GM12878 (cell line): Measurements from ENCODE around the gene NGB. TPM values are rescaled to one million over a fixed set of nuclear protein-coding genes. Genes with fewer than 3 reads are reported as not detected.

ENCODE experiments used
- ATAC-seq: fragments of 200-7000 bp; cut with Tn5 transposase; 3 replicates; pipeline ENCODE4 v1.9.1; 2020; ENCODE audit warnings: mild to moderate bottlenecking, moderate library complexity
- BruUV-seq: library from RNA; stranded (reverse); fragments of 400-500 nt; replicated peaks from 2 replicates; lab custom pipeline; 2021; lab: Mats Ljungman, UMichigan
- CTCF ChIA-PET: fragments of 300-600 bp; sonication (Branson Sonifier 250); formaldehyde crosslinking; extraction: SDS; loops from one replicate; lab custom pipeline; 2021; ENCODE audit warnings: inconsistent platforms; lab: Yijun Ruan, JAX
- POLR2A ChIA-PET: fragments of 350-600 bp; formaldehyde crosslinking; extraction: SDS; loops from one replicate; lab custom pipeline; 2021; ENCODE audit warnings: inconsistent platforms; lab: Charles Lee
- RAD21 ChIA-PET: fragments of 300-600 bp; sonication (Branson Sonifier 250); formaldehyde crosslinking; loops from one replicate; lab custom pipeline; 2023; ENCODE audit warnings: antibody characterized with exemption; ENCODE audit not compliant: unreplicated experiment; lab: Charles Lee
- SMC1A ChIA-PET: fragments of 300-600 bp; sonication (Branson Sonifier 250); formaldehyde crosslinking; loops from one replicate; lab custom pipeline; 2023; ENCODE audit not compliant: unreplicated experiment, uncharacterized antibody; lab: Charles Lee
- DNase-seq: peaks from one replicate; pipeline ENCODE4 v3.0.0-alpha.2; 2011; ENCODE audit warnings: low read depth, low spot score
- FAIRE-seq: peaks from 3 replicates; lab custom pipeline; 2011; peaks lifted over from hg19 to GRCh38; lab: Jason Lieb, UNC
- H2AFZ ChIP-seq: 2 replicates; pipeline ENCODE4 v1.6.0; 2011; ENCODE audit warnings: low read depth, low read length, control low read depth; ENCODE audit not compliant: control insufficient read depth
- H3K27ac ChIP-seq: 2 replicates; pipeline ENCODE4 v1.5.1; 2011; ENCODE audit warnings: control low read depth; ENCODE audit not compliant: control insufficient read depth, insufficient read depth
- H3K27me3 ChIP-seq, 2 experiments: replicated peaks in 1 of 2; 2 replicates each; pipeline versions ENCODE4 v1.6.0 to v1.6.1; 2011; ENCODE audit warnings: low read length in 1 of 2; ENCODE audit not compliant: control insufficient read depth in 2 of 2, insufficient read depth in 2 of 2
- H3K36me3 ChIP-seq, 2 experiments: 2 replicates each; pipeline ENCODE4 v1.5.1; 2011; ENCODE audit warnings: low read length in 1 of 2; ENCODE audit not compliant: control insufficient read depth in 2 of 2, insufficient read depth in 2 of 2
- H3K4me1 ChIP-seq: 2 replicates; pipeline ENCODE4 v1.6.1; 2011; ENCODE audit warnings: mild to moderate bottlenecking, low read length, moderate library complexity, mixed read lengths; ENCODE audit not compliant: control insufficient read depth, insufficient read depth
- H3K4me2 ChIP-seq: 2 replicates; pipeline ENCODE4 v1.6.0; 2011; ENCODE audit warnings: control low read depth; ENCODE audit not compliant: control insufficient read depth, insufficient read depth
- H3K4me3 ChIP-seq: fragments of 200-600 bp; sonication (generic); 2 replicates; pipeline ENCODE4 v1.5.1; 2016
- H3K79me2 ChIP-seq: 2 replicates; pipeline ENCODE4 v1.6.0; 2011; ENCODE audit warnings: low read length; ENCODE audit not compliant: control insufficient read depth, insufficient read depth
- H3K9ac ChIP-seq: 2 replicates; pipeline ENCODE4 v1.8.0; 2011; ENCODE audit warnings: low read length, control low read depth, mixed read lengths; ENCODE audit not compliant: control insufficient read depth, insufficient read depth
- H3K9me3 ChIP-seq: replicated peaks from 3 replicates; pipeline ENCODE4 v1.5.1; 2011; ENCODE audit warnings: mild to moderate bottlenecking, low read length; ENCODE audit not compliant: control insufficient read depth, insufficient read depth
- H4K20me1 ChIP-seq: 2 replicates; pipeline ENCODE4 v1.6.0; 2011; ENCODE audit not compliant: control insufficient read depth, insufficient read depth
- ATF3 ChIP-seq: IDR thresholded peaks from 2 replicates; pipeline ENCODE4 v1.6.1; 2011; ENCODE audit warnings: low read depth, mild to moderate bottlenecking, low read length, moderate library complexity, borderline replicate concordance; ENCODE audit errors: extremely low read depth
- BCL3 ChIP-seq: IDR thresholded peaks from 2 replicates; pipeline ENCODE4 v1.6.1; 2011; ENCODE audit warnings: borderline replicate concordance, low read depth, mild to moderate bottlenecking, moderate library complexity, low read length; ENCODE audit not compliant: insufficient read depth, poor library complexity, severe bottlenecking
- EZH2 ChIP-seq: IDR thresholded peaks from 2 replicates; pipeline ENCODE4 v1.6.1; 2012; ENCODE audit warnings: low read depth, mild to moderate bottlenecking, control low read depth, inconsistent platforms, low read length, borderline replicate concordance; ENCODE audit not compliant: control insufficient read depth
- IRF3 ChIP-seq: fragments of 450-650 bp; IDR thresholded peaks from 2 replicates; pipeline ENCODE4 v1.6.1; 2014; ENCODE audit warnings: mild to moderate bottlenecking
- PAX5 ChIP-seq: IDR thresholded peaks from 2 replicates; pipeline ENCODE4 v1.6.1; 2011; ENCODE audit warnings: low read depth, low read length, borderline replicate concordance
- RELA ChIP-seq: fragments of 450-650 bp; IDR thresholded peaks from 2 replicates; pipeline ENCODE4 v1.8.0; 2014; ENCODE audit warnings: borderline replicate concordance; ENCODE audit not compliant: partially characterized antibody
- SMAD1 ChIP-seq: fragments of 450-650 bp; IDR thresholded peaks from 2 replicates; pipeline ENCODE4 v1.6.1; 2018; ENCODE audit warnings: mild to moderate bottlenecking, low read depth; ENCODE audit not compliant: partially characterized antibody
- ZNF687 ChIP-seq: fragments of 450-650 bp; IDR thresholded peaks from 2 replicates; pipeline ENCODE4 v1.6.1; 2017; ENCODE audit warnings: mild to moderate bottlenecking, moderate library complexity
- WGBS: methylation state at CpG from one replicate; pipeline ENCODE4 v1.1.6; 2016; ENCODE audit warnings: low lambda C conversion rate; ENCODE audit not compliant: insufficient replicate concordance, insufficient coverage; ENCODE audit errors: missing lambda C conversion rate; 5-methylcytosine and 5-hydroxymethylcytosine counted together
- in situ Hi-C: fragments of 300-500 bp; cut with MboI; formaldehyde crosslinking; loops from 9 replicates; pipeline ENCODE4 v1.14.3; 2018; ENCODE audit warnings: mixed read lengths
- intact Hi-C: fragments of 100-400 bp; cut with micrococcal nuclease; formaldehyde crosslinking; loops from one replicate; pipeline ENCODE4 v1.14.2; 2022; ENCODE audit not compliant: unreplicated experiment
- polyA plus RNA-seq, 11 experiments: library from polyadenylated mRNA; depleted of rRNA in 4 of 11; unstranded in 6 of 11; stranded (reverse) in 5 of 11; fragments of >200 nt; fragmentation: Nextera tagmentation in 4 of 11; fragmentation: Illumina TruSeq in 1 of 11; extraction: Ambion mirVana in 4 of 11; extraction: Trizol in 1 of 11; gene quantifications; 1 replicate in 1 of 11; 2 replicates in 10 of 11; pipeline versions ENCODE4 v1.2.1 to v1.2.3, GENCODE V29; 2011 to 2016; ENCODE audit warnings: inconsistent platforms in 2 of 11, missing spikeins in 2 of 11, low read depth in 1 of 11
- total RNA-seq, 4 experiments: library from RNA; depleted of rRNA in 3 of 4; stranded (reverse); fragments of >200 nt in 3 of 4; fragmentation: Illumina TruSeq in 1 of 4; extraction: Trizol in 1 of 4; gene quantifications; 2 replicates each; pipeline versions ENCODE4 v1.2.1 to v1.2.3, GENCODE V29; 2013 to 2021

Gene NGB
- total and polyA plus RNA-seq, 10 of the 15 experiments (the other 5 are each of a cell fraction or from before 2014, with no cell fraction given) = 0.19 TPM; not detected in 9

- Histone ChIP-seq H3K36me3 (no peaks in the 10 kb centered on the region; a peak in 1 of 4 replicates), H3K4me2 (no peak overlapping the region), H3K79me2 (no peaks in the 10 kb centered on the region), H3K4me1 (no peaks in the 10 kb centered on the region), H3K27me3 (no peaks in the 10 kb centered on the region), H3K9me3 (no peaks in the 10 kb centered on the region), H3K4me3 (no peak overlapping the region), H4K20me1 (no peaks in the 10 kb centered on the region), H2AFZ (no peak overlapping the region), H3K9ac (no peak overlapping the region), H3K27ac (no peak overlapping the region)
- POLR2A ChIA-PET = interaction anchor here (1.2 kb wide), 1 partner anchor 20 kb away, joined by 3 read pairs; no protein-coding TSS in a partner anchor
- TF ChIP-seq ATF3 (no peak), RELA (no peak), IRF3 (no peak), ZNF687 (no peak), EZH2 (no peak), BCL3 (no peak), SMAD1 (no peak), PAX5 (no peak)
- in situ Hi-C loops = no loop called here
- DNase-seq = no peak
- intact Hi-C loops = no loop called here
- SMC1A ChIA-PET = interaction anchor here (1.7 kb wide), 1 partner anchor 9 kb away, joined by 10 read pairs; no protein-coding TSS in a partner anchor
- WGBS = 67% methylated on average over 3 of the region's 3 CpGs
- CTCF ChIA-PET = interaction anchor here (2.4 to 2.7 kb wide), 2 partner anchors 10 to 155 kb away, joined by 15 to 22 read pairs; no protein-coding TSS in a partner anchor
- no peak for FAIRE-seq
- RAD21 ChIA-PET = interaction anchor here (1.2 to 1.7 kb wide), 2 partner anchors 9 to 16 kb away, joined by 3 to 7 read pairs; no protein-coding TSS in a partner anchor
- no TSS peak for BruUV-seq
- no peak for ATAC-seq
Measured at GRCh38 chr14:77306416-77306815, 35.4 kb upstream of the NGB start.
